ENCODE measurements around the gene FTL. TPM values are rescaled to one million over a fixed set of nuclear protein-coding genes. Genes with fewer than 3 reads are reported as not detected.

Gene FTL
- total RNA-seq, 2 donors from 2014 or later: 1,784 to 3,181 TPM

GRCh38 chr19:48938256-48938655 is 26.9 kb upstream of the FTL start:
- peaks cover 7% of the 10 kb centered on the region for H3K9me3 Mint-ChIP-seq

GRCh38 chr19:48940902-48941301 is 24.2 kb upstream of the FTL start:
- H3K27me3 Mint-ChIP-seq (ENCODE audit: insufficient read depth): no peaks in the 10 kb centered on the region
- no peak overlapping the region for H3K9ac ChIP-seq (ENCODE audit: extremely low read depth, low read length, poor library complexity, severe bottlenecking)
- H3K27ac ChIP-seq (ENCODE audit: low read depth, low read length): no peak overlapping the region
- no peak overlapping the region for H3K4me3 Mint-ChIP-seq
- no peaks in the 10 kb centered on the region for H3K4me1 ChIP-seq (ENCODE audit: control insufficient read depth, insufficient read depth, low read length)
- no peak overlapping the region for H3K27ac Mint-ChIP-seq
- 94 to 95% methylated on average over 4 to 5 of the region's 5 CpGs for WGBS, 2 experiments (ENCODE audit: insufficient coverage in 1 of 2, insufficient read length in 1 of 2)
- H3K36me3 ChIP-seq (ENCODE audit: control insufficient read depth, insufficient read depth, low read length): no peaks in the 10 kb centered on the region
- no peaks in the 10 kb centered on the region for H3K4me1 Mint-ChIP-seq
- no peak for TF ChIP-seq CTCF (conservative IDR thresholded peaks at IDR 0.05)
- H3K36me3 Mint-ChIP-seq (ENCODE audit: low read depth): peaks cover 1% of the 10 kb centered on the region
- DNase-seq: no peak
- H3K27me3 ChIP-seq (ENCODE audit: control insufficient read depth, insufficient read depth, low read length, poor library complexity, severe bottlenecking): no peaks in the 10 kb centered on the region
- H3K9me3 Mint-ChIP-seq: peaks cover 7% of the 10 kb centered on the region
- H3K9me3 ChIP-seq (ENCODE audit: control insufficient read depth, low read length): no peaks in the 10 kb centered on the region
- no peak overlapping the region for H3K4me3 ChIP-seq (ENCODE audit: low read length)

More at GRCh38 chr19:48938256-48938655, 26.9 kb upstream of the FTL start:
- peaks cover 14% of the 10 kb centered on the region for H3K4me1 Mint-ChIP-seq
- peaks cover 20% of the 10 kb centered on the region for H3K27me3 Mint-ChIP-seq (ENCODE audit: insufficient read depth)
- no peak overlapping the region for H3K27ac Mint-ChIP-seq
- H3K9ac ChIP-seq (ENCODE audit: extremely low read depth, low read length, poor library complexity, severe bottlenecking): no peak overlapping the region
- peaks cover 1% of the 10 kb centered on the region for H3K36me3 Mint-ChIP-seq (ENCODE audit: low read depth)
- H3K36me3 ChIP-seq (ENCODE audit: control insufficient read depth, insufficient read depth, low read length): no peaks in the 10 kb centered on the region
- H3K27me3 ChIP-seq (ENCODE audit: control insufficient read depth, insufficient read depth, low read length, poor library complexity, severe bottlenecking): peaks cover 15% of the 10 kb centered on the region
- H3K4me3 Mint-ChIP-seq: no peak overlapping the region
- H3K9me3 ChIP-seq (ENCODE audit: control insufficient read depth, low read length): no peaks in the 10 kb centered on the region
- DNase-seq: no peak
- H3K4me3 ChIP-seq (ENCODE audit: low read length): no peak overlapping the region
- TF ChIP-seq CTCF (conservative IDR thresholded peaks at IDR 0.05): no peak
- no peaks in the 10 kb centered on the region for H3K4me1 ChIP-seq (ENCODE audit: control insufficient read depth, insufficient read depth, low read length)
- no peak overlapping the region for H3K27ac ChIP-seq (ENCODE audit: low read depth, low read length)
- 93 to 98% methylated on average over 6 to 7 of the region's 7 CpGs for whole genome bisulfite sequencing, 2 experiments (ENCODE audit: insufficient coverage in 1 of 2, insufficient read length in 1 of 2)

- H3K4me1 Mint-ChIP-seq: no peaks in the 10 kb centered on the region
- Histone ChIP-seq H3K36me3 (ENCODE audit: control insufficient read depth, insufficient read depth, low read length) (no peaks in the 10 kb centered on the region), H3K27ac (ENCODE audit: low read depth, low read length) (no peak overlapping the region), H3K4me3 (ENCODE audit: low read length) (no peak overlapping the region), H3K9me3 (ENCODE audit: control insufficient read depth, low read length) (no peaks in the 10 kb centered on the region), H3K9ac (ENCODE audit: extremely low read depth, low read length, poor library complexity, severe bottlenecking) (no peak overlapping the region), H3K4me1 (ENCODE audit: control insufficient read depth, insufficient read depth, low read length) (no peaks in the 10 kb centered on the region), H3K27me3 (ENCODE audit: control insufficient read depth, insufficient read depth, low read length, poor library complexity, severe bottlenecking) (no peaks in the 10 kb centered on the region)
- DNase-seq: no peak
- no peak overlapping the region for H3K4me3 Mint-ChIP-seq
- no peak overlapping the region for H3K27ac Mint-ChIP-seq
- 93 to 95% methylated on average over 6 of the region's 6 CpGs for WGBS, 2 experiments (ENCODE audit: insufficient coverage in 1 of 2, insufficient read length in 1 of 2)
- peaks cover 1% of the 10 kb centered on the region for H3K36me3 Mint-ChIP-seq (ENCODE audit: low read depth)
- H3K9me3 Mint-ChIP-seq: peaks cover 7% of the 10 kb centered on the region
- TF ChIP-seq CTCF (conservative IDR thresholded peaks at IDR 0.05): no peak
- H3K27me3 Mint-ChIP-seq (ENCODE audit: insufficient read depth): no peaks in the 10 kb centered on the region
These were observed 22.0 kb upstream of the FTL start for GRCh38 chr19:48943081-48943480.

Data from endodermal cell (in vitro differentiated cells).